ENCODE measurements around the gene RNF2. TPM values are rescaled to one million over a fixed set of nuclear protein-coding genes. Genes with fewer than 3 reads are reported as not detected.

RNF2 gene
- polyA plus RNA-seq, 1 donor from 2014 or later: 49.2 TPM

GRCh38 chr1:185046668-185047067 lies 1.3 kb downstream of the RNF2 start:
- peak overlapping the region; percentile 95 for H3K4me2 ChIP-seq (ENCODE audit: low read length)
- no peak overlapping the region for H3K27ac ChIP-seq (ENCODE audit: low read length)
- peak overlapping the region; percentile 87 for H3K9ac ChIP-seq (ENCODE audit: low read length)
- H4K20me1 ChIP-seq (ENCODE audit: insufficient read depth): no peaks in the 10 kb centered on the region
- TF ChIP-seq, protein P1, sequence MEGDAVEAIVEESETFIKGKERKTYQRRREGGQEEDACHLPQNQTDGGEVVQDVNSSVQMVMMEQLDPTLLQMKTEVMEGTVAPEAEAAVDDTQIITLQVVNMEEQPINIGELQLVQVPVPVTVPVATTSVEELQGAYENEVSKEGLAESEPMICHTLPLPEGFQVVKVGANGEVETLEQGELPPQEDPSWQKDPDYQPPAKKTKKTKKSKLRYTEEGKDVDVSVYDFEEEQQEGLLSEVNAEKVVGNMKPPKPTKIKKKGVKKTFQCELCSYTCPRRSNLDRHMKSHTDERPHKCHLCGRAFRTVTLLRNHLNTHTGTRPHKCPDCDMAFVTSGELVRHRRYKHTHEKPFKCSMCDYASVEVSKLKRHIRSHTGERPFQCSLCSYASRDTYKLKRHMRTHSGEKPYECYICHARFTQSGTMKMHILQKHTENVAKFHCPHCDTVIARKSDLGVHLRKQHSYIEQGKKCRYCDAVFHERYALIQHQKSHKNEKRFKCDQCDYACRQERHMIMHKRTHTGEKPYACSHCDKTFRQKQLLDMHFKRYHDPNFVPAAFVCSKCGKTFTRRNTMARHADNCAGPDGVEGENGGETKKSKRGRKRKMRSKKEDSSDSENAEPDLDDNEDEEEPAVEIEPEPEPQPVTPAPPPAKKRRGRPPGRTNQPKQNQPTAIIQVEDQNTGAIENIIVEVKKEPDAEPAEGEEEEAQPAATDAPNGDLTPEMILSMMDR (IDR thresholded peaks at IDR 0.05; ENCODE audit: poor library complexity, severe bottlenecking): no peak
- no peak for TF ChIP-seq POLR2AphosphoS5 (IDR thresholded peaks at IDR 0.05)
- no peak for TF ChIP-seq MXI1 (conservative IDR thresholded peaks at IDR 0.05; ENCODE audit: poor library complexity, severe bottlenecking)
- TF ChIP-seq TAF1 (IDR thresholded peaks at IDR 0.05; ENCODE audit: low read depth): no peak
- no peak for TF ChIP-seq RAD21 (conservative IDR thresholded peaks at IDR 0.05)
- TF ChIP-seq EZH2 (IDR thresholded peaks at IDR 0.05; ENCODE audit: borderline replicate concordance, insufficient read depth, low read length, poor library complexity, severe bottlenecking): no peak
- TF ChIP-seq SMC3 (conservative IDR thresholded peaks at IDR 0.05; ENCODE audit: poor library complexity): no peak
- TF ChIP-seq, protein P2, sequence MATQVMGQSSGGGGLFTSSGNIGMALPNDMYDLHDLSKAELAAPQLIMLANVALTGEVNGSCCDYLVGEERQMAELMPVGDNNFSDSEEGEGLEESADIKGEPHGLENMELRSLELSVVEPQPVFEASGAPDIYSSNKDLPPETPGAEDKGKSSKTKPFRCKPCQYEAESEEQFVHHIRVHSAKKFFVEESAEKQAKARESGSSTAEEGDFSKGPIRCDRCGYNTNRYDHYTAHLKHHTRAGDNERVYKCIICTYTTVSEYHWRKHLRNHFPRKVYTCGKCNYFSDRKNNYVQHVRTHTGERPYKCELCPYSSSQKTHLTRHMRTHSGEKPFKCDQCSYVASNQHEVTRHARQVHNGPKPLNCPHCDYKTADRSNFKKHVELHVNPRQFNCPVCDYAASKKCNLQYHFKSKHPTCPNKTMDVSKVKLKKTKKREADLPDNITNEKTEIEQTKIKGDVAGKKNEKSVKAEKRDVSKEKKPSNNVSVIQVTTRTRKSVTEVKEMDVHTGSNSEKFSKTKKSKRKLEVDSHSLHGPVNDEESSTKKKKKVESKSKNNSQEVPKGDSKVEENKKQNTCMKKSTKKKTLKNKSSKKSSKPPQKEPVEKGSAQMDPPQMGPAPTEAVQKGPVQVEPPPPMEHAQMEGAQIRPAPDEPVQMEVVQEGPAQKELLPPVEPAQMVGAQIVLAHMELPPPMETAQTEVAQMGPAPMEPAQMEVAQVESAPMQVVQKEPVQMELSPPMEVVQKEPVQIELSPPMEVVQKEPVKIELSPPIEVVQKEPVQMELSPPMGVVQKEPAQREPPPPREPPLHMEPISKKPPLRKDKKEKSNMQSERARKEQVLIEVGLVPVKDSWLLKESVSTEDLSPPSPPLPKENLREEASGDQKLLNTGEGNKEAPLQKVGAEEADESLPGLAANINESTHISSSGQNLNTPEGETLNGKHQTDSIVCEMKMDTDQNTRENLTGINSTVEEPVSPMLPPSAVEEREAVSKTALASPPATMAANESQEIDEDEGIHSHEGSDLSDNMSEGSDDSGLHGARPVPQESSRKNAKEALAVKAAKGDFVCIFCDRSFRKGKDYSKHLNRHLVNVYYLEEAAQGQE (IDR thresholded peaks at IDR 0.05; ENCODE audit: borderline replicate concordance): no peak
- no peak for TF ChIP-seq EP300 (conservative IDR thresholded peaks at IDR 0.05; ENCODE audit: poor library complexity, severe bottlenecking)
- no peaks in the 10 kb centered on the region for H3K9me3 ChIP-seq (ENCODE audit: low read length)
- peak overlapping the region; percentile 96 for H3K4me3 ChIP-seq (ENCODE audit: low read length)
- H3K36me3 ChIP-seq (ENCODE audit: insufficient read depth, low read length): no peaks in the 10 kb centered on the region
- H3F3A ChIP-seq (ENCODE audit: insufficient read depth, low read length, poor library complexity, severe bottlenecking): no peaks in the 10 kb centered on the region
- peaks cover 48% of the 10 kb centered on the region for H3K79me2 ChIP-seq (replicated peaks; ENCODE audit: insufficient read depth, low read length)
- no peak overlapping the region for H2AFZ ChIP-seq (ENCODE audit: low read depth, low read length)
- no peaks in the 10 kb centered on the region for H3K27me3 ChIP-seq (ENCODE audit: insufficient read depth, low read depth, low read length)
- H3K9me2 ChIP-seq (ENCODE audit: insufficient read depth, low read length): no peaks in the 10 kb centered on the region

- no peak overlapping the region for H2AFZ ChIP-seq (ENCODE audit: low read depth, low read length)
- no peak for TF ChIP-seq TAF1 (IDR thresholded peaks at IDR 0.05; ENCODE audit: low read depth)
- TF ChIP-seq EZH2 (IDR thresholded peaks at IDR 0.05; ENCODE audit: borderline replicate concordance, insufficient read depth, low read length, poor library complexity, severe bottlenecking): no peak
- TF ChIP-seq, protein P1 (IDR thresholded peaks at IDR 0.05; ENCODE audit: poor library complexity, severe bottlenecking): no peak
- TF ChIP-seq, protein P2 (IDR thresholded peaks at IDR 0.05; ENCODE audit: borderline replicate concordance): no peak
- no peak for TF ChIP-seq EP300 (conservative IDR thresholded peaks at IDR 0.05; ENCODE audit: poor library complexity, severe bottlenecking)
- TF ChIP-seq RAD21 (conservative IDR thresholded peaks at IDR 0.05): no peak
- no peak for TF ChIP-seq MXI1 (conservative IDR thresholded peaks at IDR 0.05; ENCODE audit: poor library complexity, severe bottlenecking)
- TF ChIP-seq POLR2AphosphoS5 (IDR thresholded peaks at IDR 0.05): no peak
- TF ChIP-seq SMC3 (conservative IDR thresholded peaks at IDR 0.05; ENCODE audit: poor library complexity): no peak
- H3K9me3 ChIP-seq (ENCODE audit: low read length): no peaks in the 10 kb centered on the region
- no peak overlapping the region for H3K4me2 ChIP-seq (ENCODE audit: low read length)
- no peaks in the 10 kb centered on the region for H3K9me2 ChIP-seq (ENCODE audit: insufficient read depth, low read length)
- H3K9ac ChIP-seq (ENCODE audit: low read length): no peak overlapping the region
- H3F3A ChIP-seq (ENCODE audit: insufficient read depth, low read length, poor library complexity, severe bottlenecking): no peaks in the 10 kb centered on the region
- no peaks in the 10 kb centered on the region for H3K36me3 ChIP-seq (ENCODE audit: insufficient read depth, low read length)
- no peaks in the 10 kb centered on the region for H3K27me3 ChIP-seq (ENCODE audit: insufficient read depth, low read depth, low read length)
- H4K20me1 ChIP-seq (ENCODE audit: insufficient read depth): no peaks in the 10 kb centered on the region
- no peak overlapping the region for H3K27ac ChIP-seq (ENCODE audit: low read length)
- no peak overlapping the region for H3K4me3 ChIP-seq (ENCODE audit: low read length)
- peaks cover 77% of the 10 kb centered on the region for H3K79me2 ChIP-seq (replicated peaks; ENCODE audit: insufficient read depth, low read length)
Measured at GRCh38 chr1:185049670-185050069, 4.3 kb downstream of the RNF2 start.
